WTC11 (cell line): ENCODE measurements around the gene ANAPC4. TPM values are rescaled to one million over a fixed set of nuclear protein-coding genes. Genes with fewer than 3 reads are reported as not detected.

Experiments used
- ATAC-seq: fragments of 200-7000 bp; cut with Tn5 transposase; 2 replicates; pipeline ENCODE4 v1.10.0; 2021; ENCODE audit warnings: mild to moderate bottlenecking, moderate library complexity
- CTCF ChIA-PET: fragments of 300-600 bp; sonication (Branson Sonifier 250); formaldehyde crosslinking; loops from one replicate; lab custom pipeline; 2021; ENCODE audit warnings: antibody characterized with exemption; lab: Charles Lee
- POLR2A ChIA-PET: fragments of 350-600 bp; sonication (Branson Sonifier 250); formaldehyde crosslinking; loops from one replicate; lab custom pipeline; 2021; ENCODE audit warnings: antibody characterized with exemption; lab: Charles Lee
- DNase-seq: peaks from one replicate; pipeline ENCODE4 v3.0.0; 2021; ENCODE audit warnings: low spot score
- H3K27ac Mint-ChIP-seq: 2 replicates; pipeline ENCODE4 v1.8.0; 2021; ENCODE audit warnings: mixed read lengths
- H3K27me3 Mint-ChIP-seq: 2 replicates; pipeline ENCODE4 v1.8.0; 2021; ENCODE audit warnings: low read depth, mild to moderate bottlenecking, moderate library complexity, mixed read lengths
- H3K36me3 Mint-ChIP-seq: 2 replicates; pipeline ENCODE4 v1.8.0; 2021; ENCODE audit warnings: mixed read lengths
- H3K4me1 Mint-ChIP-seq: 2 replicates; pipeline ENCODE4 v1.8.0; 2022; ENCODE audit warnings: mixed read lengths
- H3K4me3 Mint-ChIP-seq: 2 replicates; pipeline ENCODE4 v1.8.0; 2021; ENCODE audit warnings: mild to moderate bottlenecking, moderate library complexity, mixed read lengths
- H3K9me3 Mint-ChIP-seq: 2 replicates; pipeline ENCODE4 v1.8.0; 2021; ENCODE audit warnings: mixed read lengths
- ATF6 ChIP-seq: sonication (generic); formaldehyde crosslinking; IDR thresholded peaks from 2 replicates; pipeline ENCODE4 v1.8.1; 2023; ENCODE audit warnings: mild to moderate bottlenecking, missing genetic modification reagents
- CBFB ChIP-seq: sonication (generic); formaldehyde crosslinking; IDR thresholded peaks from 2 replicates; pipeline ENCODE4 v1.8.1; 2022; ENCODE audit warnings: mild to moderate bottlenecking, low read depth, missing genetic modification reagents
- CREM ChIP-seq: sonication (generic); formaldehyde crosslinking; IDR thresholded peaks from 2 replicates; pipeline ENCODE4 v1.8.1; 2022; ENCODE audit warnings: mild to moderate bottlenecking, missing genetic modification reagents, moderate library complexity
- CTCF ChIP-seq: fragments of 200-600 bp; IDR thresholded peaks from 2 replicates; pipeline ENCODE4 v1.8.0; 2022; ENCODE audit warnings: antibody characterized with exemption
- FOXP1 ChIP-seq: sonication (generic); formaldehyde crosslinking; IDR thresholded peaks from 2 replicates; pipeline ENCODE4 v1.8.0; 2022; ENCODE audit warnings: missing genetic modification reagents, mild to moderate bottlenecking, moderate library complexity, borderline replicate concordance
- KAT7 ChIP-seq: sonication (generic); formaldehyde crosslinking; IDR thresholded peaks from 2 replicates; pipeline ENCODE4 v1.8.1; 2023; ENCODE audit warnings: missing genetic modification reagents, mild to moderate bottlenecking, borderline replicate concordance
- MLX ChIP-seq: sonication (generic); formaldehyde crosslinking; IDR thresholded peaks from 2 replicates; pipeline ENCODE4 v1.8.1; 2023; ENCODE audit warnings: mild to moderate bottlenecking, missing genetic modification reagents, moderate library complexity
- NR1H2 ChIP-seq: sonication (generic); formaldehyde crosslinking; IDR thresholded peaks from 2 replicates; pipeline ENCODE4 v1.9.0; 2021; ENCODE audit warnings: mild to moderate bottlenecking, moderate library complexity, missing genetic modification reagents
- NR2C2 ChIP-seq: sonication (generic); formaldehyde crosslinking; IDR thresholded peaks from 2 replicates; pipeline ENCODE4 v1.8.0; 2022; ENCODE audit warnings: mild to moderate bottlenecking, missing genetic modification reagents
- OVOL2 ChIP-seq: fragments of 250-450 bp; sonication (Bioruptor Pico); IDR thresholded peaks from 2 replicates; pipeline ENCODE4 v1.9.0; 2021; ENCODE audit warnings: mild to moderate bottlenecking, borderline replicate concordance
- PRRX2 ChIP-seq: fragments of 250-450 bp; sonication (Bioruptor Pico); IDR thresholded peaks from 2 replicates; pipeline ENCODE4 v1.8.0; 2021; ENCODE audit warnings: mild to moderate bottlenecking
- SP1 ChIP-seq: sonication (generic); formaldehyde crosslinking; conservative IDR thresholded peaks from 2 replicates; pipeline ENCODE4 v1.8.1; 2022; ENCODE audit warnings: missing genetic modification reagents
- TP53 ChIP-seq: sonication (generic); formaldehyde crosslinking; IDR thresholded peaks from 2 replicates; pipeline ENCODE4 v1.8.1; 2023; ENCODE audit warnings: mild to moderate bottlenecking, missing genetic modification reagents
- ZNF121 ChIP-seq: sonication (generic); formaldehyde crosslinking; IDR thresholded peaks from 2 replicates; pipeline ENCODE4 v1.8.0; 2023; ENCODE audit warnings: missing genetic modification reagents
- total RNA-seq: library from RNA; stranded (reverse); gene quantifications from 3 replicates; pipeline ENCODE4 v1.2.3, GENCODE V29; 2021
- TF ChIP-seq, protein P1 (sequence below): sonication (generic); formaldehyde crosslinking; IDR thresholded peaks from 2 replicates; pipeline ENCODE4 v1.8.1; 2022; ENCODE audit warnings: mild to moderate bottlenecking, moderate library complexity, missing genetic modification reagents
- TF ChIP-seq, protein P2 (sequence below): sonication (generic); formaldehyde crosslinking; IDR thresholded peaks from 2 replicates; pipeline ENCODE4 v1.8.1; 2023; ENCODE audit warnings: mild to moderate bottlenecking, missing genetic modification reagents, borderline replicate concordance

The ANAPC4 gene
- total RNA-seq, 1 experiment from 2014 or later = 40.5 TPM

DNA sequence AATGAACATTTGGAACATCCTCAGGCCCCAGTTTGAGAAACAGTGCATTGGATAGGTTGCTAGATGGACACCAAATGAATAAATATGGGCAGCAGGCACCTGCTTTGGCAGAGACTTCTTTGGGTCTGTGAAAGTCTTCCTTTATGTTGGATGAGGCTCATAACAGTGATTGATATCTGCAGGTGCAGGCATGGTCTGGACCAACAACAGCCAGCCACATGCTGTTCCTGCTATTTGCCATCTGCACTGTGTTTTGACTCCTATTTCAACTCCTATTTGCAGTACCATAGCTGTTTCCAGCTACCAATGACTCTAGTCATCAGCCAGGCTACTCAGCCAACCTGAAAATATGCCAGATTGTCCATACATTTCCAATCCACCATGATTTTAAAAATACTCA, 60.9 kb downstream of the ANAPC4 start (continued):
- TF ChIP-seq KAT7 (no peak), FOXP1 (CRISPR knock-in tag) (no peak), CTCF (no peak), NR1H2 (CRISPR knock-in tag) (no peak), CREM (CRISPR knock-in tag) (no peak), MLX (CRISPR knock-in tag) (no peak), ATF6 (CRISPR knock-in tag) (no peak), PRRX2 (CRISPR knock-in tag) (no peak), TP53 (CRISPR knock-in tag) (no peak)
- TF ChIP-seq, protein P1, sequence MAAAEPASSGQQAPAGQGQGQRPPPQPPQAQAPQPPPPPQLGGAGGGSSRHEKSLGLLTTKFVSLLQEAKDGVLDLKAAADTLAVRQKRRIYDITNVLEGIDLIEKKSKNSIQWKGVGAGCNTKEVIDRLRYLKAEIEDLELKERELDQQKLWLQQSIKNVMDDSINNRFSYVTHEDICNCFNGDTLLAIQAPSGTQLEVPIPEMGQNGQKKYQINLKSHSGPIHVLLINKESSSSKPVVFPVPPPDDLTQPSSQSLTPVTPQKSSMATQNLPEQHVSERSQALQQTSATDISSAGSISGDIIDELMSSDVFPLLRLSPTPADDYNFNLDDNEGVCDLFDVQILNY (CRISPR knock-in tag) = no peak

DNA sequence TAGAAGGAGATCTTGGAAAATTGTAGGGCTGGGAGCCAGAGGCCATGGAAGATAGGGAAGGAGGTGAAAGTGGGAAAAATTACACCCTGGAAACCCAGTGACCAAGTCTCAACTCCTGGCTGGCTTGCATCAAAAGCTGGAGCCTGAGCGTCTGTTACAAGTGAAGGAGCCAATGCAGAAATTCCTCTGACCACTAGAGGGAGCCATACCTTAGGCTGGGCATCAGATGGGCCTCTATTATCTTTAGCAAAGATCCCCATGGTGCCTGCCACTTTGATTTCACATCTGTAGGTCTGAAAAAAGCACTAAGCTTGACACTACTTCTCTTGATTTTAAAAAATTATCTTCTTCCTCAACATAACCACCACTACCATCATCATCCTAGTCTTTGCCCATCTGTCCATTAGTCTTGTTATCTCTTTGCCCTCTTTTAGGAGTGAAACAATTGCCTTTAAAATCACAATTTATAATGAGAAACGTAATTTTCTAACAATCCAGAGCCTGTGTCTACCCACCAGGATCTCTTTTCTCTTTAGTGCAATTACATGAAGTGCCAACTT, 62.9 kb downstream of the ANAPC4 start:
- TF ChIP-seq OVOL2 (CRISPR knock-in tag) (no peak), ZNF121 (CRISPR knock-in tag) (no peak), CBFB (CRISPR knock-in tag) (no peak), NR2C2 (no peak), SP1 (CRISPR knock-in tag) (no peak), CTCF (peak; percentile 89)
- TF ChIP-seq, protein P2, sequence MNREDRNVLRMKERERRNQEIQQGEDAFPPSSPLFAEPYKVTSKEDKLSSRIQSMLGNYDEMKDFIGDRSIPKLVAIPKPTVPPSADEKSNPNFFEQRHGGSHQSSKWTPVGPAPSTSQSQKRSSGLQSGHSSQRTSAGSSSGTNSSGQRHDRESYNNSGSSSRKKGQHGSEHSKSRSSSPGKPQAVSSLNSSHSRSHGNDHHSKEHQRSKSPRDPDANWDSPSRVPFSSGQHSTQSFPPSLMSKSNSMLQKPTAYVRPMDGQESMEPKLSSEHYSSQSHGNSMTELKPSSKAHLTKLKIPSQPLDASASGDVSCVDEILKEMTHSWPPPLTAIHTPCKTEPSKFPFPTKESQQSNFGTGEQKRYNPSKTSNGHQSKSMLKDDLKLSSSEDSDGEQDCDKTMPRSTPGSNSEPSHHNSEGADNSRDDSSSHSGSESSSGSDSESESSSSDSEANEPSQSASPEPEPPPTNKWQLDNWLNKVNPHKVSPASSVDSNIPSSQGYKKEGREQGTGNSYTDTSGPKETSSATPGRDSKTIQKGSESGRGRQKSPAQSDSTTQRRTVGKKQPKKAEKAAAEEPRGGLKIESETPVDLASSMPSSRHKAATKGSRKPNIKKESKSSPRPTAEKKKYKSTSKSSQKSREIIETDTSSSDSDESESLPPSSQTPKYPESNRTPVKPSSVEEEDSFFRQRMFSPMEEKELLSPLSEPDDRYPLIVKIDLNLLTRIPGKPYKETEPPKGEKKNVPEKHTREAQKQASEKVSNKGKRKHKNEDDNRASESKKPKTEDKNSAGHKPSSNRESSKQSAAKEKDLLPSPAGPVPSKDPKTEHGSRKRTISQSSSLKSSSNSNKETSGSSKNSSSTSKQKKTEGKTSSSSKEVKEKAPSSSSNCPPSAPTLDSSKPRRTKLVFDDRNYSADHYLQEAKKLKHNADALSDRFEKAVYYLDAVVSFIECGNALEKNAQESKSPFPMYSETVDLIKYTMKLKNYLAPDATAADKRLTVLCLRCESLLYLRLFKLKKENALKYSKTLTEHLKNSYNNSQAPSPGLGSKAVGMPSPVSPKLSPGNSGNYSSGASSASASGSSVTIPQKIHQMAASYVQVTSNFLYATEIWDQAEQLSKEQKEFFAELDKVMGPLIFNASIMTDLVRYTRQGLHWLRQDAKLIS (CRISPR knock-in tag) = no peak
- peaks cover 13% of the 10 kb centered on the region for H3K9me3 Mint-ChIP-seq
- H3K27ac Mint-ChIP-seq = no peak overlapping the region
- 0 out of 2 replicates have a peak, but pooled peaks cover 5% of the 10 kb centered on the region for H3K4me1 Mint-ChIP-seq
- ChIA-PET CTCF (interaction anchor here (0.5 to 4.3 kb wide), 37 partner anchors 9 to 770 kb away, joined by 3 to 73 read pairs (median 4); partner anchors contain the start of genes SLC34A2 and ZCCHC4), POLR2A (no interaction called here)
- peak; percentile 68 for ATAC-seq
- no peaks in the 10 kb centered on the region for H3K36me3 Mint-ChIP-seq
- DNase-seq = peak; percentile 67
- no peak overlapping the region for H3K4me3 Mint-ChIP-seq
- H3K27me3 Mint-ChIP-seq = no peaks in the 10 kb centered on the region
